Glomerular visceral epithelial cell (primary cell): ENCODE results near the gene ERN1.

Experiments used
- DNase-seq: peaks from one replicate; pipeline ENCODE4 v3.0.0-alpha.2; 2016; ENCODE audit errors: extremely low spot score

Gene ERN1

DNA sequence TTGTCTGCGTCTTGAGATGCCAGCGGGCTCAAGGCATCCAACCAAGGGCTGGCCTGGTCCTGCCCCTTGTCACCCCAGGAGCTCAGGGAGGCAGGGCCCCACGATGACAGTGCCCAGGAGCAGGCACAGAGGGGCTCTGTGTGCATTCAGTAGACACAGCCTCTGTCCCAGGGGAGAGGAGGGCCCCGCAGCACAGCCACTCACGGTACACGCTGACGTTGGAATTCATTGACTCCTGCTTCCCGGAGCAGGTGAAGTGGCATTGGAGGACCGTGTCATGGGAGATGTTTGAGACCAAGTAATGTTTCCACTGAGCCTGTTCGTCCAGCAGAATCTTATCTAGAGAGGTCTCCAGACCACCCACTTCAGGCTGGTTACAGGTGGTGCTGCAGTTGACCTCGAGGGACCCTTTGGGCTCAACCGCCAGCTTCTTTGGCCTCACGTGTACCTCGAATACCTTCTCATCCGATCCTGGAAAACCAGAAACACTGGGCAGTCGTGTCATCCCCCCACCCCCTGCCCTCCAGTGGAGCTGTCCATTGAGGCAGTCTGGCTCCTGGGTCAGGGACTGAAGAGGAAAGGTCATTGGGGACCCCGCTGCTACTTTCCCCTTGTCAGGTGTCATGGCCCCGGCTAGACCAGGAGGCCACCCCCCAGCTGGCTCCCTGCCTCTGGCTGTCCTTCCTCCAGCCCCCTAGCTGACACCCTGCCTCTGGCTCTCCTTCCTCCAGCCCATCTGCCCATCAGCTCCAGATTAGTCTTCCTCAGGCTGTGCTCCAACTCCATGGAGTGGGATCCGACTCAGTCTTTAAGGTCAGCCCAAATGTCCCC lies 124.8 kb downstream of the ERN1 start:
- DNase-seq: no peak

DNA sequence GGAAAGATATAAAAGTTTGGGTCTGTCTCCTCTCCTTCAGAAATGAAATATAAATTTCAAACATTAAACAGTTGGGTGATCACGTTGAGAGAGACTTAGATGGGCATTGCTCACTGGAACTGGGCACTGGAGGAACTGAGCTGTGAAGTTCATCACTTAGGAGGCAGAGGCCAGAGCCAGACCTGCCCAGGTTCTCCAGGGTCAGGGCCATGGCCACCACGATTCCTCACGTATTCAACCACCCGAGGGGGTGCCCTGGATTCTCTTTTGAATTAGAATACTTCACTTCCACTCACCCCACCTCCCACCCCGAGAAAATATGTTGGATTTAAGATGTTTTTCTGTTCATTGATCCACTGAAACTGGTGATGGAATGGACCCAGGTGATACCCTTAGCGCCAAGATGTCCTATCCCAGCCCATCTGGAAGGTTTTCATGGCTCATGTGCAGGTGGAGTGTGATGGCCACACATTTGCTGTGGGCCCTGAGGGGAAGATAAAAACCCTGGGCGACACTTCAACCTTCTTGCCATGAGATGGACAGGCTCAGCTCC lies 125.7 kb downstream of the ERN1 start:
- no peak for DNase-seq

GRCh38 chr17:64003526-64004121 lies 126.3 kb downstream of the ERN1 start:
- DNase-seq: no peak

GRCh38 chr17:64002658-64003525 lies 127.1 kb downstream of the ERN1 start:
- DNase-seq: no peak

GRCh38 chr17:64001763-64002529 lies 128.0 kb downstream of the ERN1 start:
- no peak for DNase-seq

GRCh38 chr17:64001091-64001579 lies 128.8 kb downstream of the ERN1 start:
- DNase-seq: no peak

GRCh38 chr17:63999680-64000531 lies 130.0 kb downstream of the ERN1 start:
- DNase-seq: no peak

DNA sequence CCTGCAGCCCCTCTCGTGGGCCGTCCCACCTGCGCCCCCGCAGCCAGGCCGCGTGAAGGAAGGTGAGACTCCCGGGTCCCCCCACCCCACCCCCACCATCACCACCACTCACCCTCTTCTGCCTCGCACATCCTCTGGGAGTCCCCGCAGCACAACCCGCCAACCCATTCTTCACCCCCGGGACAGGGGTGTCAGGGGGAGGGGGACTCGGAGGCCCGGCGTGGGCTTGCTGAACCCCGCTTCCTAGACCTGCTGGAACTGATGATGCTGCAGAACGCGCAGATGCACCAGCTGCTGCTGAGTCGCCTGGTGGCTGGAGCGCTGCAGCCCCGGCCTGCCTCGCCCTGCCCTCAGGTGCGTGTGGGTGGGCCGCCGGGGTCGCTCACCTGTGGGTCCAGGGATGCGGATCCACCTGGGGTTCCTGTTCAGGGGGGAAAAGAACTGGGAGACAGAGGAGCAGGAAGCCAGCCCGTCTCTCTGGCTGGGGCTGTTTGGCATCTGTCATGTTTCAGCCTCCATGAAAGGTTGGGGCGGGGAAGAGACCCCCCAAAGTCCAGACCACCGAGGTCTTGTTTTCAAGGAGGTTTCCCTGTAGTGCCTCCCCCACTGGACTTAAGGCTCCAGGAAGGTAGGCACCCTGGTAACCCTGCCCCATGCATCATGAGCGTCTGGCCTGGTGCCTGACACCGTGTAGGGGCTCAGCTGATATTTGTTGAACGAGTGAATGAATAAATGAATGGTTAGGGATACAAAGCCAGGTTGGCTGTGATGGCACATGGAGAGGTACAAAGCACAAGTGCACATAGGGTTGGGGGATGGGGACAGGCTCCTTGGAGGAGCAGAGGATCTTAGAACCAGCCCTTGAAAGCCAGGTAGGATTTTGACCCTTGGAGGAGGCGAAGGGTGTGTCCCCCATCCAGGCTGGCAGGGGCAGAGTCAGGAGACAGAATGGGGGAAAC lies 130.9 kb downstream of the ERN1 start:
- no peak for DNase-seq

DNA sequence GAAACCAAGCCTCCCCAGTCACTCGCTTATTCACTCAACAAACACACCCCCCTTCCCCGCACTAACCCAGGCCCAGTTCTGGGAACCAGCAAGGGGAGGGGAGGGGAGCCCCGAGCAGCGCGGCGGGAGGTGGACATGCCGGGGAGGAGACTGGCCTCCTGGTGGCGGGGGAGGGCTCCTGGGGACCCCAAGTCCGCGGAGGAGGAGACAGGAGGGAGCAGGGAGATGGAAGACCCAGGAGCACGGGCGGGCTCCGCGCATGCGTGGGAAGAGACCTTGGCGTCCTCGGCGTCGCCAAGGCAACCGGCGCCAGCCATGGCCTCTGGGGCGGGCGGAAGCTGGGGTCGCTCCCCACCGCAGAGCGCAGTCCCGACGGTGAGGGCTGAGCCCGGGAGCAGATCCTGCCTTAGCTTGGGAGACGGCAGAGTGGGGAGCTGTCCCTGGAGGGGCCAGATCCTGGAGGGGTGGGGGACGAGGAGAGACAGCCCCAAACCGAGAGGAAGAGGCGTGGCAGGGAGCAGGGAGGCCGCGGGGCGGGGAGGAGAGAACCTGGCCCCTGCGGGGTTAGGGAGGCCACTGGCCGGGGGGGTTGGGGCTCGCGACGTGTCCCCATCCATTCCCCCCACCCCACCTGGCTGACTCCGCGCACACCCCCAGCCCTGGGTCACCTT lies 131.8 kb downstream of the ERN1 start, which contains the start of gene PRR29:
Gene PRR29 (plus strand): TSS at position 302 of the 671 bp plus-strand sequence. CDS start 14 bp downstream, at position 316.
- DNase-seq: peak; percentile 73

GRCh38 chr17:63997341-63998048 lies 132.4 kb downstream of the ERN1 start:
- DNase-seq: no peak

GRCh38 chr17:63996430-63997182 lies 133.3 kb downstream of the ERN1 start:
- no peak for DNase-seq

DNA sequence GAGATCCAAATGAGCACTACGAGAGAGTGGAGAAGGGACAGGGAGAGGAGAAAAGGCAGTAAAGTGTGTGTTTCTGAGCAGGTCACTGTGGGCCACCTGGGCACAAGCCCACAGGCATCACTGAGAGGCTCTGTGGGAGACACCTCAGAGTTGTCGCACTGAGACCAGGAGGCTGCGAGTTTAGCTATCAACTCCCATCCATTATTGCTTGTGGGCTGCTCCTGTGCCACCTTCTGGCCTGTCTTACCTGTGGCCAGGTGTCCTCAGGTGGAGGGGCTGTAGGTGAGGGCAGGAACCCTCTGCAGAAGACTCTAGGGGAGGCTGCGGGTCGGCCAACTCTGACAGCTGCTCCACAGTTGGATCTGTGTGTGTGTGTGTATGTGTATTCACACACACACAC lies 134.3 kb downstream of the ERN1 start:
- no peak for DNase-seq

DNA sequence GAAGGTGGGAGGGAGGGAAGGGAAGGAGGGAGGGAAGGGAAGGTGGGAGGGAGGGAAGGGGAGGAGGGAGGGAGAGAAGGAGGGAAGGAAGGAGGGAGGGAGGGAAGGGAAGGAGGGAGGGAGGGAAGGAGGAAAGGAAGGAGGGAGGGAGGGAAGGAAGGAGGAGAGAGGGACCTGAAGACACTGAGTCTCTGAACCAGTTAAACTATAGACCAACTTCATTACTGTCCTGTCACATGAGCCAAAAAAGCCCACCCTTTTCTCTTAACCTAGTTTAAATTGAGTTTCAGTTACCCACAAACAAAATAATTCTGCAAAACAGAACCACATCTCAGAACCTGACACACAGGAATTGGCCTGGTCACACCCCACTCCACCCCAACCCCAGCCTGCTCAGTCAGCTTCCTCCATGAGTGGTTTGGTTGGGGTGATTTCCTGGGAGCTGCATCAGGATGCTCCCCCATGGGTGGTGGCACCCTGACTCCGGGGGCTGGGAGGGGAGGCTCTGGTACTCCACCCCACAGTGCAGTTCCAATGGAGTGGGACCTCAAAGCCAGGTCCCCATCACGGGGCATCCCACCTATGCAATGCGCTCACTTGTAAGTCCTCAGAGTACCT lies 136.5 kb downstream of the ERN1 start:
- no peak for DNase-seq

DNA sequence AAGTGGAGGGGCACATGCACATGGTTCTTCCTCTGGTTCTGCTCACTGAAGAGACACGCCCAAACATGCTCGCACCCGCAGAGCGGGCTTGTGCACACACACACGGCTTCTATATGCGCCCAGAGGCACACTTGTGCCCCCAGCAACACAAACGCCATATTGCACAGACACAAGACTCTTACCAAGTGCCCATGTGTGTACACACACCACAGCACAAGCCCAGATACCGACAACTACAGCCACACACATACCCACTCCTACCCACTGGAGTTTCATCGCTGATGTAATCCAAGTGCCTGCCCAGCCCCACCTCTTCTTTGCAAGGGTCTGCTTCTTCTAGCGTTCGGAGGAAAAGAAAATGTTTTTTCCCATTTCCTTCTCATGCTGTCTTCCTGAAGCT lies 138.3 kb downstream of the ERN1 start:
- DNase-seq: no peak

DNA sequence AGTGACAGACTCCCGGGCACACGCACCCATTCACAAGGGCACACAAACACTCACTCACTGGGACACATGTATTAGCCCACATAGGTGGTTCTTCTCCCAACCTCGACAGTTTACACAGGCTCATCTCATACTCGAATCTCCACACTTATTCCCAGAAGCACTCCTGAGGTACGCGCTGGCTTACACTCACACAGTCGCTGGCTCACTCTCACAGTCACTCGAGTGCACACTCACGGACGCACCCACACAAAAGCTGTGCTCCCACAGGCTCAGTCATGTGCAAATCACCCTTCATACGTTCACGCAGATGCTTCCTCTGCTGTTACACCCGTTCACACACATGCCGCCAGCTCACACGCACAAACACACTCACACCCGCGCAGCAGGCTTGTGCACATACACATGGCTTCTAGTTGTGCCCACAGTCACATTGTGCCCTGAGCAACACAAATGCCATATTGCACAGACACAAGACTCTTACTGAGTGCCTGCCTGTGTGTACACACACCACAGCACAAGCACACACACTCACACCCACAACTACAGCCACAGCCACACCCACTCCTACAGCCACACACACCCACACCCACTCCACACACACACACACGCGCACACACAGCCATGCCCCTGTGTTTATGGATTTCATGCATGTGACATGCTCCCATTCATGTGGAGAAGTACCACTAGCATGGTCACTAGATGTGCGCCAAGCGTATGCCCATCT lies 140.2 kb downstream of the ERN1 start:
- no peak for DNase-seq
